Panc1 (cell line): ENCODE data around the gene MAN1A1. TPM values are rescaled to one million over a fixed set of nuclear protein-coding genes. Genes with fewer than 3 reads are reported as not detected.

ENCODE experiments used
- ATAC-seq: fragments of 200-7000 bp; cut with Tn5 transposase; 2 replicates; pipeline ENCODE4 v1.9.1; 2020; ENCODE audit warnings: mild to moderate bottlenecking, moderate library complexity
- BruUV-seq: library from RNA; stranded (reverse); fragments of 400-500 nt; replicated peaks from 2 replicates; lab custom pipeline; 2021; lab: Mats Ljungman, UMichigan
- CTCF ChIA-PET: fragments of 300-600 bp; sonication (Branson Sonifier 250); formaldehyde crosslinking; loops from one replicate; lab custom pipeline; 2022; ENCODE audit warnings: antibody characterized with exemption; lab: Charles Lee
- POLR2A ChIA-PET: fragments of 300-600 bp; sonication (Branson Sonifier 250); formaldehyde crosslinking; loops from one replicate; lab custom pipeline; 2022; ENCODE audit warnings: antibody characterized with exemption; lab: Charles Lee
- DNase-seq: peaks from one replicate; pipeline ENCODE4 v3.0.0-alpha.2; 2010; ENCODE audit warnings: low read depth, low spot score
- H3K27ac ChIP-seq: 2 replicates; pipeline ENCODE4 v1.5.1; 2011; ENCODE audit warnings: mild to moderate bottlenecking, low read length, inconsistent platforms
- H3K27me3 ChIP-seq: fragments of 200-500 bp; sonication (Bioruptor generic); 2 replicates; pipeline ENCODE4 v1.6.0; 2014; ENCODE audit warnings: low read length, inconsistent platforms; ENCODE audit not compliant: control insufficient read depth, insufficient read depth
- H3K36me3 ChIP-seq: fragments of 200-500 bp; sonication (Bioruptor generic); 2 replicates; pipeline ENCODE4 v1.5.1; 2014; ENCODE audit warnings: inconsistent platforms, mild to moderate bottlenecking, low read length, moderate library complexity; ENCODE audit not compliant: control insufficient read depth, insufficient read depth
- H3K4me1 ChIP-seq: 2 replicates; pipeline ENCODE4 v1.5.1; 2011; ENCODE audit warnings: inconsistent platforms, mild to moderate bottlenecking, low read length, moderate library complexity; ENCODE audit not compliant: control insufficient read depth, insufficient read depth
- H3K4me3 ChIP-seq, 2 experiments: 2 replicates each; pipeline ENCODE4 v1.5.1; 2011 to 2012; ENCODE audit warnings: low read depth in 2 of 2, low read length in 2 of 2, mild to moderate bottlenecking in 2 of 2, inconsistent platforms in 1 of 2, moderate library complexity in 1 of 2
- H3K9me3 ChIP-seq: fragments of 200-500 bp; sonication (Bioruptor generic); 2 replicates; pipeline ENCODE4 v1.5.1; 2014; ENCODE audit warnings: low read depth, mild to moderate bottlenecking, inconsistent platforms, low read length, moderate library complexity; ENCODE audit not compliant: control insufficient read depth, insufficient read depth
- POLR2AphosphoS5 ChIP-seq: IDR thresholded peaks from 2 replicates; pipeline ENCODE4 v1.6.1; 2012; ENCODE audit warnings: mild to moderate bottlenecking, low read depth, low read length, moderate library complexity
- SIN3A ChIP-seq: IDR thresholded peaks from 2 replicates; pipeline ENCODE4 v1.6.1; 2012; ENCODE audit warnings: low read depth, mild to moderate bottlenecking, low read length, moderate library complexity, borderline replicate concordance; ENCODE audit not compliant: insufficient read depth
- TCF7L2 ChIP-seq: IDR thresholded peaks from 2 replicates; pipeline ENCODE4 v1.6.1; 2011; ENCODE audit warnings: mild to moderate bottlenecking, low read depth, low read length, inconsistent platforms
- in situ Hi-C: cut with HindIII; loops from 2 replicates; pipeline ENCODE4 v1.10.0; 2016; ENCODE audit warnings: low sequenced_read_pairs, low pct_unique_long_range_greater_than_20kb
- intact Hi-C: fragments of 100-400 bp; cut with micrococcal nuclease; formaldehyde crosslinking; loops from one replicate; pipeline ENCODE4 v1.10.0; 2022; ENCODE audit not compliant: unreplicated experiment
- total RNA-seq: library from RNA; stranded (reverse); gene quantifications from one replicate; pipeline ENCODE4 v1.2.1, GENCODE V29; 2021; ENCODE audit not compliant: unreplicated experiment
- TF ChIP-seq, protein P1 (sequence below): fragments of 450-650 bp; IDR thresholded peaks from 2 replicates; pipeline ENCODE4 v1.5.1; 2017; ENCODE audit warnings: mild to moderate bottlenecking
- TF ChIP-seq, protein P2 (sequence below), 2 experiments: IDR thresholded peaks; 2 replicates each; pipeline ENCODE4 v1.6.1; 2011 to 2012; ENCODE audit warnings: low read depth in 2 of 2, control low read depth in 1 of 2, low read length in 1 of 2, mild to moderate bottlenecking in 1 of 2, moderate library complexity in 1 of 2; ENCODE audit not compliant: insufficient read depth in 1 of 2

MAN1A1 gene
- total RNA-seq, 1 experiment from 2014 or later: 3.2 TPM

DNA sequence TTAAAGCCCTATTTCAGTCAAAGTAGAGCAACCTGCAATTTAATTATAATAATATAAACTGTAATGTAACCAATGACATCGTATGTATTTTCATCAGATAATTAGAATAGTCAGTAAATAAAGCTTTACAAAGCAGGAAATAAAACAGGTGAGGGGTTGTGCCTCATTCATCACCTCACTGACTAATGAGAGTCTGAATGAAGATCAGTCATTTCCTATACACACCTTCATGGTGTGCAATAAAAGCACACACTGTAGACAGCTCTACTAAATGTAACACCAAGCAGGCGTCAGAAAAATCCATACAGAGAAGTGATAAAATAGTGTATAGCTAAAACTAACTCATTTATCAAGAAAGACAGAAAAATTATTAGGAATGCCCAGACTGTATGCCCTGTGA lies 105.9 kb downstream of the MAN1A1 start:
- Histone ChIP-seq H3K4me3 (no peak overlapping the region), H3K9me3 (no peaks in the 10 kb centered on the region), H3K27me3 (no peaks in the 10 kb centered on the region; the same call in 1 of the 2 replicates), H3K36me3 (no peaks in the 10 kb centered on the region), H3K27ac (no peak overlapping the region), H3K4me1 (no peaks in the 10 kb centered on the region)
- in situ Hi-C loops (no loop called here), intact Hi-C loops (no loop called here)
- TF ChIP-seq, protein P1, sequence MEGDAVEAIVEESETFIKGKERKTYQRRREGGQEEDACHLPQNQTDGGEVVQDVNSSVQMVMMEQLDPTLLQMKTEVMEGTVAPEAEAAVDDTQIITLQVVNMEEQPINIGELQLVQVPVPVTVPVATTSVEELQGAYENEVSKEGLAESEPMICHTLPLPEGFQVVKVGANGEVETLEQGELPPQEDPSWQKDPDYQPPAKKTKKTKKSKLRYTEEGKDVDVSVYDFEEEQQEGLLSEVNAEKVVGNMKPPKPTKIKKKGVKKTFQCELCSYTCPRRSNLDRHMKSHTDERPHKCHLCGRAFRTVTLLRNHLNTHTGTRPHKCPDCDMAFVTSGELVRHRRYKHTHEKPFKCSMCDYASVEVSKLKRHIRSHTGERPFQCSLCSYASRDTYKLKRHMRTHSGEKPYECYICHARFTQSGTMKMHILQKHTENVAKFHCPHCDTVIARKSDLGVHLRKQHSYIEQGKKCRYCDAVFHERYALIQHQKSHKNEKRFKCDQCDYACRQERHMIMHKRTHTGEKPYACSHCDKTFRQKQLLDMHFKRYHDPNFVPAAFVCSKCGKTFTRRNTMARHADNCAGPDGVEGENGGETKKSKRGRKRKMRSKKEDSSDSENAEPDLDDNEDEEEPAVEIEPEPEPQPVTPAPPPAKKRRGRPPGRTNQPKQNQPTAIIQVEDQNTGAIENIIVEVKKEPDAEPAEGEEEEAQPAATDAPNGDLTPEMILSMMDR: no peak
- TF ChIP-seq TCF7L2 (no peak), SIN3A (no peak), POLR2AphosphoS5 (no peak)
- TF ChIP-seq, protein P2, sequence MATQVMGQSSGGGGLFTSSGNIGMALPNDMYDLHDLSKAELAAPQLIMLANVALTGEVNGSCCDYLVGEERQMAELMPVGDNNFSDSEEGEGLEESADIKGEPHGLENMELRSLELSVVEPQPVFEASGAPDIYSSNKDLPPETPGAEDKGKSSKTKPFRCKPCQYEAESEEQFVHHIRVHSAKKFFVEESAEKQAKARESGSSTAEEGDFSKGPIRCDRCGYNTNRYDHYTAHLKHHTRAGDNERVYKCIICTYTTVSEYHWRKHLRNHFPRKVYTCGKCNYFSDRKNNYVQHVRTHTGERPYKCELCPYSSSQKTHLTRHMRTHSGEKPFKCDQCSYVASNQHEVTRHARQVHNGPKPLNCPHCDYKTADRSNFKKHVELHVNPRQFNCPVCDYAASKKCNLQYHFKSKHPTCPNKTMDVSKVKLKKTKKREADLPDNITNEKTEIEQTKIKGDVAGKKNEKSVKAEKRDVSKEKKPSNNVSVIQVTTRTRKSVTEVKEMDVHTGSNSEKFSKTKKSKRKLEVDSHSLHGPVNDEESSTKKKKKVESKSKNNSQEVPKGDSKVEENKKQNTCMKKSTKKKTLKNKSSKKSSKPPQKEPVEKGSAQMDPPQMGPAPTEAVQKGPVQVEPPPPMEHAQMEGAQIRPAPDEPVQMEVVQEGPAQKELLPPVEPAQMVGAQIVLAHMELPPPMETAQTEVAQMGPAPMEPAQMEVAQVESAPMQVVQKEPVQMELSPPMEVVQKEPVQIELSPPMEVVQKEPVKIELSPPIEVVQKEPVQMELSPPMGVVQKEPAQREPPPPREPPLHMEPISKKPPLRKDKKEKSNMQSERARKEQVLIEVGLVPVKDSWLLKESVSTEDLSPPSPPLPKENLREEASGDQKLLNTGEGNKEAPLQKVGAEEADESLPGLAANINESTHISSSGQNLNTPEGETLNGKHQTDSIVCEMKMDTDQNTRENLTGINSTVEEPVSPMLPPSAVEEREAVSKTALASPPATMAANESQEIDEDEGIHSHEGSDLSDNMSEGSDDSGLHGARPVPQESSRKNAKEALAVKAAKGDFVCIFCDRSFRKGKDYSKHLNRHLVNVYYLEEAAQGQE (IDR thresholded peaks at IDR 0.05; ENCODE audit: insufficient read depth in 1 of 2, low read depth in 2 of 2, low read length in 1 of 2): no peak
- CTCF ChIA-PET: no interaction called here
- ATAC-seq (no peak), DNase-seq (no peak)
- BruUV-seq: no TSS peak
- POLR2A ChIA-PET: no interaction called here

DNA sequence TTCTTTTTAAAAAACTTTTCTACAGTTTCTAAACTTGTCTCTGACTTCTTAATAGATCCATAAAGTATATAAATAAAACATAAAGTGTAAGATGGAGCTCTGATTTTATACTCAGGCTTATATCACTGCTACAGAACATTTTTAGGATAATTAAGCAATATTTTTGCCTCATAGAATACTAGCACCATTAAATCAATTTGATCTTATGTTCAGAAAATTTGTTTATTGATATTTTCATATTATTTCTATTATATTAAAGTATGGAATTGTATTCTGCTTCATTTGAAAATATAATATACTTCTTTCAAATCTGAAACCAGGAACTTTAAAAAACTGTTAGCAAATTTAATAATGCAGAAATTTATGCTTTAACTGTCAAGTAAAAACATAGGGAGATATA lies 106.5 kb downstream of the MAN1A1 start:
- ATAC-seq (no peak), DNase-seq (no peak)
- TF ChIP-seq, protein P1: no peak
- TF ChIP-seq POLR2AphosphoS5: no peak
- TF ChIP-seq TCF7L2: no peak
- no peak for TF ChIP-seq SIN3A
- TF ChIP-seq, protein P2 (IDR thresholded peaks at IDR 0.05; ENCODE audit: insufficient read depth in 1 of 2, low read depth in 2 of 2, low read length in 1 of 2): no peak
- CTCF ChIA-PET: no interaction called here
- BruUV-seq: no TSS peak
- Histone ChIP-seq H3K27me3 (no peaks in the 10 kb centered on the region; the same call in 1 of the 2 replicates), H3K4me3 (no peak overlapping the region), H3K27ac (no peak overlapping the region), H3K4me1 (no peaks in the 10 kb centered on the region), H3K9me3 (no peaks in the 10 kb centered on the region), H3K36me3 (no peaks in the 10 kb centered on the region)
- intact Hi-C loops (no loop called here), in situ Hi-C loops (no loop called here)
- POLR2A ChIA-PET: no interaction called here
